Stomach (tissue), 4 donors: ENCODE data around the gene EML5.

Source experiments
- CTCF ChIP-seq, 7 experiments: fragments of 450-650 bp in 4 of 7; fragments of 200-600 bp in 3 of 7; sonication (generic) in 3 of 7; IDR thresholded peaks; one replicate each; pipeline ENCODE4 v1.5.1; 2016 to 2019; ENCODE audit warnings: antibody characterized with exemption in 7 of 7, control low read depth in 2 of 7, mild to moderate bottlenecking in 1 of 7
- POLR2AphosphoS5 ChIP-seq, 3 donors: sonication (generic); formaldehyde crosslinking; IDR thresholded peaks; one replicate each; pipeline ENCODE4 v1.6.1; 2016; ENCODE audit warnings: antibody characterized with exemption in 3 of 3

- TF ChIP-seq POLR2AphosphoS5 (IDR thresholded peaks at IDR 0.05) (no peak), CTCF (IDR thresholded peaks at IDR 0.05) (no peak)
These were observed 44.7 kb upstream of the EML5 start for GRCh38 chr14:88837495-88837894.
